Lower leg skin (tissue), 4 donors: Measurements from ENCODE around the gene FILIP1. TPM values are rescaled to one million over a fixed set of nuclear protein-coding genes. Genes with fewer than 3 reads are reported as not detected.
"Not testable (repeated sequence)": the region's sequence is repeated elsewhere in the genome, so short reads cannot be mapped to it uniquely, and the experiment has no call there.

Experiments used
- DNase-seq, 2 donors: peaks; one replicate each; pipeline ENCODE4 v3.0.0-alpha.2; 2019; ENCODE audit warnings: low spot score in 2 of 2
- H3K4me3 ChIP-seq: fragments of 200-600 bp; sonication (generic); 2 replicates; pipeline ENCODE4 v1.5.1; 2017; ENCODE audit warnings: mild to moderate bottlenecking, low read depth; ENCODE audit not compliant: poor library complexity, severe bottlenecking
- POLR2A ChIP-seq, 2 donors: fragments of 450-650 bp; IDR thresholded peaks; one replicate each; pipeline ENCODE4 v1.6.1; 2016 to 2017; ENCODE audit warnings: antibody characterized with exemption in 2 of 2, mild to moderate bottlenecking in 1 of 2, moderate library complexity in 1 of 2
- WGBS, 2 donors: methylation state at CpG; one replicate each; pipeline ENCODE4 v1.1.5; 2018; 5-methylcytosine and 5-hydroxymethylcytosine counted together
- intact Hi-C: fragments of 100-400 bp; cut with DNase I; formaldehyde crosslinking; loops from one replicate; pipeline ENCODE4 v1.15.0; 2023; ENCODE audit warnings: low total_unique reads
- total RNA-seq, 4 donors: library from RNA; depleted of rRNA; stranded (reverse); fragments of >200 nt; gene quantifications; one replicate each; pipeline ENCODE4 v1.1.0, GENCODE V29; 2016
- TF ChIP-seq, protein P1 (sequence below), 3 donors: fragments of 450-650 bp; IDR thresholded peaks; one replicate each; pipeline ENCODE4 v1.5.1; 2016; ENCODE audit warnings: antibody characterized with exemption in 3 of 3, mild to moderate bottlenecking in 3 of 3, moderate library complexity in 2 of 3

The FILIP1 gene
- total RNA-seq, 4 donors from 2014 or later, result 0.38 to 1.6 (median 0.92) TPM

GRCh38 chr6:75414445-75415021 is 79.1 kb downstream of the FILIP1 start:
- 69 to 79% methylated on average over 4 of the region's 4 CpGs for WGBS, 2 donors
- no peak for DNase-seq
- intact Hi-C loops, result no loop called here
- TF ChIP-seq, protein P1, sequence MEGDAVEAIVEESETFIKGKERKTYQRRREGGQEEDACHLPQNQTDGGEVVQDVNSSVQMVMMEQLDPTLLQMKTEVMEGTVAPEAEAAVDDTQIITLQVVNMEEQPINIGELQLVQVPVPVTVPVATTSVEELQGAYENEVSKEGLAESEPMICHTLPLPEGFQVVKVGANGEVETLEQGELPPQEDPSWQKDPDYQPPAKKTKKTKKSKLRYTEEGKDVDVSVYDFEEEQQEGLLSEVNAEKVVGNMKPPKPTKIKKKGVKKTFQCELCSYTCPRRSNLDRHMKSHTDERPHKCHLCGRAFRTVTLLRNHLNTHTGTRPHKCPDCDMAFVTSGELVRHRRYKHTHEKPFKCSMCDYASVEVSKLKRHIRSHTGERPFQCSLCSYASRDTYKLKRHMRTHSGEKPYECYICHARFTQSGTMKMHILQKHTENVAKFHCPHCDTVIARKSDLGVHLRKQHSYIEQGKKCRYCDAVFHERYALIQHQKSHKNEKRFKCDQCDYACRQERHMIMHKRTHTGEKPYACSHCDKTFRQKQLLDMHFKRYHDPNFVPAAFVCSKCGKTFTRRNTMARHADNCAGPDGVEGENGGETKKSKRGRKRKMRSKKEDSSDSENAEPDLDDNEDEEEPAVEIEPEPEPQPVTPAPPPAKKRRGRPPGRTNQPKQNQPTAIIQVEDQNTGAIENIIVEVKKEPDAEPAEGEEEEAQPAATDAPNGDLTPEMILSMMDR (IDR thresholded peaks at IDR 0.05), result no peak
- TF ChIP-seq POLR2A (IDR thresholded peaks at IDR 0.05), result no peak
- no peak overlapping the region for H3K4me3 ChIP-seq

GRCh38 chr6:75412969-75413662 is 80.5 kb downstream of the FILIP1 start:
- no peak overlapping the region for H3K4me3 ChIP-seq
- intact Hi-C loops, result no loop called here
- TF ChIP-seq POLR2A (IDR thresholded peaks at IDR 0.05), result no peak
- TF ChIP-seq, protein P1 (IDR thresholded peaks at IDR 0.05), result no peak
- WGBS, 2 donors, result 83 to 85% methylated on average over 3 of the region's 3 CpGs
- no peak for DNase-seq

DNA sequence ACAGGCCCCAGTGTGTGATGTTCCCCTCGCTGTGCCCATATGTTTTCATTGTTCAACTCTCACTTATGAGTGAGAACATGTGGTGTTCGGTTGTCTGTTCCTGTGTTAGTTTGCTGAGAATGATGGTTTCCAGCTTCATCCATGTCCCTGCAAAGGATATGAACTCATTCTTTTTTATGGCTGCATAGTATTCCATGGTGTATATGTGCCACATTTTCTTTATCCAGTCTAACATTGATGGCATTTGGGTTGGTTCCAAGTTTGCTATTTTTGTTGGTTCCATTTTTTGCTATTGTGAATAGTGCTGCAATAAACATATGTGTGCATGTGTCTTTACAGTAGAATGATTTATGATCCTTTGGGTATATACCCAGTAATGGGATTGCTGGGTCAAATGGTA is 83.0 kb downstream of the FILIP1 start:
- H3K4me3 ChIP-seq, result not testable (repeated sequence)
- 85 to 93% methylated on average over 2 of the region's 2 CpGs for WGBS, 2 donors

GRCh38 chr6:75409928-75410327 is 83.7 kb downstream of the FILIP1 start:
- no peak for TF ChIP-seq POLR2A (IDR thresholded peaks at IDR 0.05)
- TF ChIP-seq, protein P1 (IDR thresholded peaks at IDR 0.05), result no peak
- intact Hi-C loops, result no loop called here

More for the DNA sequence above, 83.0 kb downstream of the FILIP1 start:
- DNase-seq, intact Hi-C loops: not testable (repeated sequence)

GRCh38 chr6:75409286-75409685 is 84.3 kb downstream of the FILIP1 start:
- WGBS, 2 donors, result 75 to 80% methylated on average over 3 of the region's 3 CpGs
- H3K4me3 ChIP-seq, result no peak overlapping the region
- DNase-seq, result no peak
- TF ChIP-seq, protein P1 (IDR thresholded peaks at IDR 0.05), result no peak
- no peak for TF ChIP-seq POLR2A (IDR thresholded peaks at IDR 0.05)
- intact Hi-C loops, result no loop called here

More at GRCh38 chr6:75409928-75410327, 83.7 kb downstream of the FILIP1 start:
- no peak overlapping the region for H3K4me3 ChIP-seq
- no peak for DNase-seq

DNA sequence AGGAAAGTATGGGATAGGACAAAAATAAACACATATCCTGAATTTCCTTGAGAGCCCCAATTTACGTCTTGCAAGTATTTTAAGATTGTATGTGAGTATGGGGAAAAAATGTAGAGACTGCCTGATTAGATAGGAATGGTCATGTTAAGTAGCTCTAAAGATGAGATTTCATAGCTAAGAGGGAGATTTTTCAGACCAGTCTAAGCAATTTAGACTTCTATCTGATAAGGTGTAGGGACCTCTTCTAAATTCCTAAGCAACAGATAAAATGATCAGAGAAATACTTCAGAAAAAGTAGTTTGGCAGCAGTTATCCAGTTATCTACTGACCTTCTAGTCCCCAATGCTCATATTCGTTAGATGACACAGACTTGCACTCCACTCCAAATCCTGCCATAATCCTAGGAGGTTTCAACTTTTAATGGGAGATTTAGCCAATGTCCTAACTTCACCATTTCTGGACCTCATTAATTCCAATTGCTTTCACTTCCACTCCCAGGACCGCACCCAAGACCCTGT is 90.0 kb downstream of the FILIP1 start:
- intact Hi-C loops, result no loop called here
- DNase-seq, result no peak
- H3K4me3 ChIP-seq, result no peak overlapping the region
- 78 to 83% methylated on average over 3 of the region's 3 CpGs for WGBS, 2 donors
- no peak for TF ChIP-seq POLR2A (IDR thresholded peaks at IDR 0.05)
- TF ChIP-seq, protein P1 (IDR thresholded peaks at IDR 0.05), result no peak
